Activated CD4-positive, alpha-beta T cell treated with anti-CD3 and anti-CD28 coated beads for 36 hours (primary cell): Measurements from ENCODE around the gene CCNA2. TPM values are rescaled to one million over a fixed set of nuclear protein-coding genes. Genes with fewer than 3 reads are reported as not detected.

ENCODE experiments used
- ATAC-seq: fragments of 200-7000 bp; cut with Tn5 transposase; one replicate; pipeline ENCODE4 v1.10.0; 2021; ENCODE audit warnings: mild to moderate bottlenecking, moderate library complexity
- CTCF ChIA-PET: fragments of 350-600 bp; sonication (Branson Sonifier 250); formaldehyde crosslinking; loops from one replicate; lab custom pipeline; 2021; ENCODE audit warnings: antibody characterized with exemption; lab: Charles Lee
- POLR2A ChIA-PET: fragments of 350-600 bp; sonication (Branson Sonifier 250); formaldehyde crosslinking; loops from one replicate; lab custom pipeline; 2021; ENCODE audit warnings: antibody characterized with exemption, inconsistent platforms; lab: Charles Lee
- DNase-seq: peaks from one replicate; pipeline ENCODE4 v3.0.0-alpha.2; 2020
- H3K27ac Mint-ChIP-seq: one replicate; pipeline ENCODE4 v1.8.0; 2021; ENCODE audit warnings: mixed read lengths
- H3K27me3 Mint-ChIP-seq: one replicate; pipeline ENCODE4 v1.8.0; 2021; ENCODE audit warnings: mixed read lengths
- H3K36me3 Mint-ChIP-seq: one replicate; pipeline ENCODE4 v1.8.0; 2021; ENCODE audit warnings: low read depth, mixed read lengths
- H3K4me1 Mint-ChIP-seq: one replicate; pipeline ENCODE4 v1.8.0; 2021; ENCODE audit warnings: mixed read lengths
- H3K4me3 Mint-ChIP-seq: one replicate; pipeline ENCODE4 v1.8.0; 2021; ENCODE audit warnings: mild to moderate bottlenecking, moderate library complexity, mixed read lengths
- H3K9me3 Mint-ChIP-seq: one replicate; pipeline ENCODE4 v1.8.0; 2021; ENCODE audit warnings: low read depth, mixed read lengths
- intact Hi-C, 2 experiments: fragments of 100-400 bp; cut with DNase I in 1 of 2; cut with micrococcal nuclease in 1 of 2; formaldehyde crosslinking; loops; one replicate each; pipeline versions ENCODE4 v1.14.2 to v1.15.1; 2022 to 2024; cut with DNase I, micrococcal nuclease
- total RNA-seq, 2 experiments: library from RNA; stranded (reverse); gene quantifications; one replicate each; pipeline ENCODE4 v1.2.3, GENCODE V29; 2021

The CCNA2 gene
- total RNA-seq, 2 experiments from 2014 or later, result 113 to 118 TPM

GRCh38 chr4:121827853-121828252 is 4.2 kb upstream of the CCNA2 start:
- H3K27me3 Mint-ChIP-seq, result no peaks in the 10 kb centered on the region
- ChIA-PET POLR2A (no interaction called here), CTCF (interaction anchor here (0.9 to 2.5 kb wide), 3 partner anchors 8 to 73 kb away, joined by 3 to 6 read pairs (median 5); partner anchors contain the start of gene BBS7)
- peaks cover 12% of the 10 kb centered on the region for H3K36me3 Mint-ChIP-seq
- DNase-seq, result no peak
- H3K4me3 Mint-ChIP-seq, result no peak overlapping the region
- ATAC-seq, result no peak
- intact Hi-C loops, result loop anchor here in 1 of 2 experiments (10.0 kb wide), 1 partner anchor 1097 kb away; the partner anchor contains the start of gene NUDT6
- no peak overlapping the region for H3K27ac Mint-ChIP-seq
- no peaks in the 10 kb centered on the region for H3K4me1 Mint-ChIP-seq
- no peaks in the 10 kb centered on the region for H3K9me3 Mint-ChIP-seq

- ChIA-PET CTCF (interaction anchor here (0.7 to 2.1 kb wide), 6 partner anchors 11 to 517 kb away, joined by 3 to 6 read pairs (median 4); partner anchors contain the start of gene EXOSC9), POLR2A (interaction anchor here (0.6 to 1.2 kb wide), 4 partner anchors 12 to 129 kb away, joined by 3 to 6 read pairs (median 4); partner anchors contain the start of gene EXOSC9)
- no peaks in the 10 kb centered on the region for H3K9me3 Mint-ChIP-seq
- no peaks in the 10 kb centered on the region for H3K27me3 Mint-ChIP-seq
- H3K4me3 Mint-ChIP-seq, result no peak overlapping the region
- no peak for DNase-seq
- peaks cover 31% of the 10 kb centered on the region for H3K36me3 Mint-ChIP-seq
- ATAC-seq, result no peak
- intact Hi-C loops, result loop anchor here (1.0 to 10.0 kb wide), 6 partner anchors 45 to 1100 kb away; partner anchors contain the start of genes BBS7 (in 2 of the 2), BLTP1 (in 2 of the 2), ANXA5 (in 1 of the 2) and BBS12 (in 1 of the 2)
- H3K4me1 Mint-ChIP-seq, result peaks cover 10% of the 10 kb centered on the region
- no peak overlapping the region for H3K27ac Mint-ChIP-seq
Measured at GRCh38 chr4:121824950-121825349, 1.3 kb upstream of the CCNA2 start.

- ATAC-seq, result no peak
- Mint-ChIP-seq H3K9me3 (no peaks in the 10 kb centered on the region), H3K27me3 (no peaks in the 10 kb centered on the region), H3K4me1 (peaks cover 14% of the 10 kb centered on the region), H3K36me3 (peaks cover 38% of the 10 kb centered on the region), H3K27ac (peak overlapping the region; percentile 88), H3K4me3 (peak overlapping the region; percentile 97)
- intact Hi-C loops, result loop anchor here (1.0 to 10.0 kb wide), 6 partner anchors 46 to 1101 kb away; partner anchors contain the start of genes BBS7 (in 2 of the 2), BLTP1 (in 2 of the 2), ANXA5 (in 1 of the 2) and BBS12 (in 1 of the 2)
- ChIA-PET CTCF (interaction anchor here (0.6 to 2.1 kb wide), 8 partner anchors 11 to 884 kb away, joined by 3 to 6 read pairs (median 3); partner anchors contain the start of gene EXOSC9), POLR2A (interaction anchor here (1.1 to 1.2 kb wide), 2 partner anchors 11 to 23 kb away, joined by 3 to 5 read pairs; partner anchors contain the start of gene EXOSC9)
- no peak for DNase-seq
Measured at GRCh38 chr4:121824171-121824527, 466 bp upstream of the CCNA2 start.

- H3K4me1 Mint-ChIP-seq, result peaks cover 20% of the 10 kb centered on the region
Measured at GRCh38 chr4:121822796-121823504, 733 bp downstream of the CCNA2 start.

GRCh38 chr4:121822047-121822446 is 1.6 kb downstream of the CCNA2 start:
- Mint-ChIP-seq H3K27ac (no peak overlapping the region), H3K27me3 (no peaks in the 10 kb centered on the region), H3K36me3 (peaks cover 53% of the 10 kb centered on the region), H3K4me3 (peak overlapping the region; percentile 97), H3K9me3 (no peaks in the 10 kb centered on the region), H3K4me1 (peaks cover 20% of the 10 kb centered on the region)
- intact Hi-C loops, result loop anchor here (5.0 to 10.0 kb wide), 3 partner anchors 125 to 1103 kb away; partner anchors contain the start of genes ANXA5 (in 1 of the 2), BLTP1 (in 1 of the 2) and NUDT6 (in 1 of the 2)
- ATAC-seq (no peak), DNase-seq (no peak)
- ChIA-PET POLR2A (no interaction called here), CTCF (interaction anchor here (1.3 kb wide), 1 partner anchor 9 kb away, joined by 4 read pairs; no protein-coding TSS in a partner anchor)

More at GRCh38 chr4:121822796-121823504, 733 bp downstream of the CCNA2 start:
- H3K4me3 Mint-ChIP-seq, result peak overlapping the region; percentile 97
- H3K27ac Mint-ChIP-seq, result peak overlapping the region; percentile 88
- ATAC-seq (peak; percentile 36), DNase-seq (peak; percentile 71)
- H3K27me3 Mint-ChIP-seq, result no peaks in the 10 kb centered on the region
- CTCF ChIA-PET, result interaction anchor here (2.1 kb wide), 1 partner anchor 78 kb away, joined by 5 read pairs; no protein-coding TSS in a partner anchor
- H3K9me3 Mint-ChIP-seq, result no peaks in the 10 kb centered on the region
- POLR2A ChIA-PET, result interaction anchor here (0.9 kb wide), 1 partner anchor 22 kb away, joined by 5 read pairs; the partner anchor contains the start of gene EXOSC9
- intact Hi-C loops, result loop anchor here (1.0 to 10.0 kb wide), 5 partner anchors 22 to 1102 kb away; partner anchors contain the start of genes ANXA5 (in 2 of the 2), EXOSC9 (in 2 of the 2), BLTP1 (in 1 of the 2) and NUDT6 (in 1 of the 2)
- peaks cover 48% of the 10 kb centered on the region for H3K36me3 Mint-ChIP-seq

GRCh38 chr4:121819216-121819965 is 4.3 kb downstream of the CCNA2 start:
- peak overlapping the region; percentile 22 for H3K27ac Mint-ChIP-seq
- DNase-seq (no peak), ATAC-seq (no peak)
- peaks cover 20% of the 10 kb centered on the region for H3K4me1 Mint-ChIP-seq
- H3K27me3 Mint-ChIP-seq, result no peaks in the 10 kb centered on the region
- CTCF ChIA-PET, result no interaction called here
- intact Hi-C loops, result no loop called here
- POLR2A ChIA-PET, result no interaction called here
- H3K4me3 Mint-ChIP-seq, result no peak overlapping the region
- H3K9me3 Mint-ChIP-seq, result no peaks in the 10 kb centered on the region
- peaks cover 65% of the 10 kb centered on the region for H3K36me3 Mint-ChIP-seq

GRCh38 chr4:121818215-121818614 is 5.5 kb downstream of the CCNA2 start:
- no peak overlapping the region for H3K4me3 Mint-ChIP-seq
- no peaks in the 10 kb centered on the region for H3K27me3 Mint-ChIP-seq
- H3K4me1 Mint-ChIP-seq, result peaks cover 22% of the 10 kb centered on the region
- peak overlapping the region; percentile 17 for H3K27ac Mint-ChIP-seq
- no peaks in the 10 kb centered on the region for H3K9me3 Mint-ChIP-seq
- DNase-seq (no peak), ATAC-seq (no peak)
- ChIA-PET POLR2A (interaction anchor here (1.2 kb wide), 1 partner anchor 9 kb away, joined by 5 read pairs; no protein-coding TSS in a partner anchor), CTCF (interaction anchor here (0.7 kb wide), 1 partner anchor 14 kb away, joined by 3 read pairs; no protein-coding TSS in a partner anchor)
- peaks cover 67% of the 10 kb centered on the region for H3K36me3 Mint-ChIP-seq
- intact Hi-C loops, result no loop called here

GRCh38 chr4:121817701-121818100 is 6.0 kb downstream of the CCNA2 start:
- Mint-ChIP-seq H3K27ac (no peak overlapping the region), H3K9me3 (no peaks in the 10 kb centered on the region), H3K27me3 (no peaks in the 10 kb centered on the region), H3K36me3 (peaks cover 65% of the 10 kb centered on the region), H3K4me3 (no peak overlapping the region), H3K4me1 (peaks cover 22% of the 10 kb centered on the region)
- intact Hi-C loops, result no loop called here
- ChIA-PET POLR2A (interaction anchor here (1.2 kb wide), 1 partner anchor 9 kb away, joined by 5 read pairs; no protein-coding TSS in a partner anchor), CTCF (interaction anchor here (0.7 kb wide), 1 partner anchor 13 kb away, joined by 3 read pairs; no protein-coding TSS in a partner anchor)
- DNase-seq, result no peak
- ATAC-seq, result no peak

GRCh38 chr4:121817006-121817405 is 6.7 kb downstream of the CCNA2 start:
- Mint-ChIP-seq H3K27me3 (no peaks in the 10 kb centered on the region), H3K9me3 (no peaks in the 10 kb centered on the region), H3K4me1 (peaks cover 17% of the 10 kb centered on the region), H3K27ac (no peak overlapping the region), H3K36me3 (peaks cover 60% of the 10 kb centered on the region), H3K4me3 (no peak overlapping the region)
- ChIA-PET CTCF (no interaction called here), POLR2A (interaction anchor here (1.2 kb wide), 1 partner anchor 8 kb away, joined by 5 read pairs; no protein-coding TSS in a partner anchor)
- ATAC-seq (no peak), DNase-seq (no peak)
- intact Hi-C loops, result no loop called here

GRCh38 chr4:121814756-121815155 is 8.9 kb downstream of the CCNA2 start:
- Mint-ChIP-seq H3K4me3 (no peak overlapping the region), H3K9me3 (no peaks in the 10 kb centered on the region), H3K27ac (no peak overlapping the region), H3K4me1 (peaks cover 12% of the 10 kb centered on the region), H3K27me3 (no peaks in the 10 kb centered on the region), H3K36me3 (peaks cover 53% of the 10 kb centered on the region)
- ATAC-seq (no peak), DNase-seq (no peak)
- ChIA-PET POLR2A (interaction anchor here (1.6 kb wide), 1 partner anchor 13 kb away, joined by 3 read pairs; no protein-coding TSS in a partner anchor), CTCF (no interaction called here)
- intact Hi-C loops, result loop anchor here in 1 of 2 experiments (1.0 kb wide), 1 partner anchor 7 kb away; no protein-coding TSS in a partner anchor
